Fibroblast of skin of right quadriceps (primary cell): ENCODE results near the gene RBM44.

ENCODE experiments used
- DNase-seq: peaks from one replicate; pipeline ENCODE4 v3.0.0-alpha.2; 2013

The RBM44 gene

GRCh38 chr2:237886685-237887481 is 88.3 kb downstream of the RBM44 start:
- peak; percentile 43 for DNase-seq

GRCh38 chr2:237888389-237888788 is 89.8 kb downstream of the RBM44 start:
- DNase-seq = peak; percentile 29

GRCh38 chr2:237889016-237889415 is 90.4 kb downstream of the RBM44 start:
- DNase-seq = no peak

GRCh38 chr2:237889811-237890210 is 91.2 kb downstream of the RBM44 start:
- DNase-seq = no peak
